SK-N-SH (cell line): ENCODE measurements around the gene USP10.

Source experiments
- MAX ChIP-seq: IDR thresholded peaks from 2 replicates; pipeline ENCODE4 v1.4.0; 2012; ENCODE audit warnings: low read depth
- NFIC ChIP-seq: IDR thresholded peaks from 2 replicates; pipeline ENCODE4 v1.4.0; 2012; ENCODE audit warnings: borderline replicate concordance
- NRF1 ChIP-seq: IDR thresholded peaks from 2 replicates; pipeline ENCODE4 v1.6.1; 2012; ENCODE audit warnings: low read depth, mild to moderate bottlenecking, low read length
- POLR2AphosphoS5 ChIP-seq: IDR thresholded peaks from 2 replicates; pipeline ENCODE4 v1.6.1; 2012; ENCODE audit warnings: low read depth, low read length
- TAF1 ChIP-seq: IDR thresholded peaks from 2 replicates; pipeline ENCODE4 v1.6.1; 2012; ENCODE audit warnings: low read depth, mild to moderate bottlenecking, low read length, moderate library complexity, borderline replicate concordance
- USF2 ChIP-seq: fragments of 150-350 bp; IDR thresholded peaks from 2 replicates; pipeline ENCODE4 v1.6.1; 2017; ENCODE audit warnings: antibody characterized with exemption, low read length, low read depth, borderline replicate concordance
- YY1 ChIP-seq: IDR thresholded peaks from 2 replicates; pipeline ENCODE4 v1.4.0; 2012; ENCODE audit warnings: low read depth, mild to moderate bottlenecking
- TF ChIP-seq, protein P1 (sequence below): fragments of 200-600 bp; sonication (generic); IDR thresholded peaks from 2 replicates; pipeline ENCODE4 v1.6.1; 2017; ENCODE audit warnings: antibody characterized with exemption, mild to moderate bottlenecking, moderate library complexity
- TF ChIP-seq, protein P2 (sequence below): IDR thresholded peaks from 2 replicates; pipeline ENCODE4 v1.4.0; 2012; ENCODE audit warnings: low read depth, borderline replicate concordance

- no peak for TF ChIP-seq NFIC
- no peak for TF ChIP-seq POLR2AphosphoS5
- no peak for TF ChIP-seq NRF1
- no peak for TF ChIP-seq MAX
- TF ChIP-seq, protein P1, sequence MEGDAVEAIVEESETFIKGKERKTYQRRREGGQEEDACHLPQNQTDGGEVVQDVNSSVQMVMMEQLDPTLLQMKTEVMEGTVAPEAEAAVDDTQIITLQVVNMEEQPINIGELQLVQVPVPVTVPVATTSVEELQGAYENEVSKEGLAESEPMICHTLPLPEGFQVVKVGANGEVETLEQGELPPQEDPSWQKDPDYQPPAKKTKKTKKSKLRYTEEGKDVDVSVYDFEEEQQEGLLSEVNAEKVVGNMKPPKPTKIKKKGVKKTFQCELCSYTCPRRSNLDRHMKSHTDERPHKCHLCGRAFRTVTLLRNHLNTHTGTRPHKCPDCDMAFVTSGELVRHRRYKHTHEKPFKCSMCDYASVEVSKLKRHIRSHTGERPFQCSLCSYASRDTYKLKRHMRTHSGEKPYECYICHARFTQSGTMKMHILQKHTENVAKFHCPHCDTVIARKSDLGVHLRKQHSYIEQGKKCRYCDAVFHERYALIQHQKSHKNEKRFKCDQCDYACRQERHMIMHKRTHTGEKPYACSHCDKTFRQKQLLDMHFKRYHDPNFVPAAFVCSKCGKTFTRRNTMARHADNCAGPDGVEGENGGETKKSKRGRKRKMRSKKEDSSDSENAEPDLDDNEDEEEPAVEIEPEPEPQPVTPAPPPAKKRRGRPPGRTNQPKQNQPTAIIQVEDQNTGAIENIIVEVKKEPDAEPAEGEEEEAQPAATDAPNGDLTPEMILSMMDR: no peak
- TF ChIP-seq USF2: no peak
- no peak for TF ChIP-seq TAF1
- TF ChIP-seq, protein P2, sequence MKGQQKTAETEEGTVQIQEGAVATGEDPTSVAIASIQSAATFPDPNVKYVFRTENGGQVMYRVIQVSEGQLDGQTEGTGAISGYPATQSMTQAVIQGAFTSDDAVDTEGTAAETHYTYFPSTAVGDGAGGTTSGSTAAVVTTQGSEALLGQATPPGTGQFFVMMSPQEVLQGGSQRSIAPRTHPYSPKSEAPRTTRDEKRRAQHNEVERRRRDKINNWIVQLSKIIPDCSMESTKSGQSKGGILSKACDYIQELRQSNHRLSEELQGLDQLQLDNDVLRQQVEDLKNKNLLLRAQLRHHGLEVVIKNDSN: no peak
- no peak for TF ChIP-seq YY1
Measured at GRCh38 chr16:84687715-84688114, 12.1 kb upstream of the USP10 start.
